GM12878 (cell line): ENCODE results near the gene GFOD2. TPM values are rescaled to one million over a fixed set of nuclear protein-coding genes. Genes with fewer than 3 reads are reported as not detected.

Experiments used
- BCLAF1 ChIP-seq: fragments of 450-650 bp; IDR thresholded peaks from 2 replicates; pipeline ENCODE4 v1.6.1; 2017; ENCODE audit warnings: antibody characterized with exemption, mild to moderate bottlenecking, moderate library complexity
- BHLHE40 ChIP-seq, 2 experiments: fragments of 450-650 bp in 1 of 2; IDR thresholded peaks; 2 replicates each; pipeline ENCODE4 v1.6.1; 2011 to 2017; ENCODE audit warnings: low read depth in 2 of 2, borderline replicate concordance in 1 of 2, improper control_type of control experiment in 1 of 2, low read length in 1 of 2, mild to moderate bottlenecking in 1 of 2
- BRCA1 ChIP-seq: IDR thresholded peaks from 2 replicates; pipeline ENCODE4 v1.6.1; 2011; ENCODE audit warnings: low read depth, low read length, improper control_type of control experiment
- CBX5 ChIP-seq: sonication (generic); IDR thresholded peaks from 2 replicates; pipeline ENCODE4 v1.6.1; 2016; ENCODE audit warnings: low read depth, moderate library complexity, mild to moderate bottlenecking, inconsistent platforms
- CHD4 ChIP-seq: fragments of 200-600 bp; sonication (generic); IDR thresholded peaks from 2 replicates; pipeline ENCODE4 v1.6.1; 2016; ENCODE audit warnings: mild to moderate bottlenecking
- DPF2 ChIP-seq: fragments of 450-650 bp; IDR thresholded peaks from 2 replicates; pipeline ENCODE4 v1.6.1; 2017; ENCODE audit warnings: mild to moderate bottlenecking
- E2F4 ChIP-seq: IDR thresholded peaks from 2 replicates; pipeline ENCODE4 v1.6.1; 2012; ENCODE audit warnings: low read depth, low read length, improper control_type of control experiment
- EP300 ChIP-seq, 2 experiments: fragments of 150-350 bp in 1 of 2; IDR thresholded peaks; 2 replicates each; pipeline ENCODE4 v1.6.1; 2011 to 2012; ENCODE audit warnings: low read depth in 2 of 2, low read length in 2 of 2, borderline replicate concordance in 1 of 2, improper control_type of control experiment in 1 of 2, inconsistent platforms in 1 of 2; ENCODE audit not compliant: control insufficient read depth in 1 of 2
- FOXM1 ChIP-seq: IDR thresholded peaks from 2 replicates; pipeline ENCODE4 v1.6.1; 2012; ENCODE audit warnings: low read depth, mild to moderate bottlenecking, inconsistent platforms, low read length, moderate library complexity
- GATAD2B ChIP-seq: fragments of 450-650 bp; conservative IDR thresholded peaks from 2 replicates; pipeline ENCODE4 v1.6.1; 2017; ENCODE audit warnings: low read depth, mild to moderate bottlenecking, moderate library complexity
- IKZF1 ChIP-seq: fragments of 450-650 bp; conservative IDR thresholded peaks from 2 replicates; pipeline ENCODE4 v1.6.1; 2017; ENCODE audit warnings: antibody characterized with exemption, mild to moderate bottlenecking
- IRF5 ChIP-seq: fragments of 450-650 bp; IDR thresholded peaks from 2 replicates; pipeline ENCODE4 v1.6.1; 2017; ENCODE audit warnings: borderline replicate concordance
- NFXL1 ChIP-seq: fragments of 450-650 bp; IDR thresholded peaks from 2 replicates; pipeline ENCODE4 v1.6.1; 2017; ENCODE audit warnings: antibody characterized with exemption, mild to moderate bottlenecking, borderline replicate concordance
- NR2C1 ChIP-seq: fragments of 450-650 bp; IDR thresholded peaks from 2 replicates; pipeline ENCODE4 v1.6.1; 2017; ENCODE audit warnings: antibody characterized with exemption, mild to moderate bottlenecking, moderate library complexity
- RFX5 ChIP-seq: IDR thresholded peaks from 2 replicates; pipeline ENCODE4 v1.6.1; 2011; ENCODE audit warnings: low read depth, low read length, improper control_type of control experiment
- SIX5 ChIP-seq: IDR thresholded peaks from 2 replicates; pipeline ENCODE4 v1.6.1; 2011; ENCODE audit warnings: mild to moderate bottlenecking, low read depth, low read length, moderate library complexity; ENCODE audit not compliant: severe bottlenecking
- SKIL ChIP-seq: fragments of 450-650 bp; IDR thresholded peaks from 2 replicates; pipeline ENCODE4 v1.6.1; 2017; ENCODE audit warnings: mild to moderate bottlenecking, low read depth, inconsistent platforms; ENCODE audit not compliant: poor library complexity, severe bottlenecking
- SREBF1 ChIP-seq: IDR thresholded peaks from 2 replicates; pipeline ENCODE4 v1.6.1; 2012; ENCODE audit warnings: mild to moderate bottlenecking, low read length
- USF2 ChIP-seq: IDR thresholded peaks from 2 replicates; pipeline ENCODE4 v1.6.1; 2011; ENCODE audit warnings: low read depth, low read length, improper control_type of control experiment, borderline replicate concordance
- ZNF207 ChIP-seq: fragments of 450-650 bp; IDR thresholded peaks from 2 replicates; pipeline ENCODE4 v1.6.1; 2014; ENCODE audit warnings: antibody characterized with exemption, mild to moderate bottlenecking, borderline replicate concordance
- ZNF217 ChIP-seq: fragments of 450-650 bp; IDR thresholded peaks from 2 replicates; pipeline ENCODE4 v1.6.1; 2017; ENCODE audit warnings: antibody characterized with exemption, mild to moderate bottlenecking
- polyA plus RNA-seq, 11 experiments: library from polyadenylated mRNA; depleted of rRNA in 4 of 11; unstranded in 6 of 11; stranded (reverse) in 5 of 11; fragments of >200 nt; fragmentation: Nextera tagmentation in 4 of 11; fragmentation: Illumina TruSeq in 1 of 11; extraction: Ambion mirVana in 4 of 11; extraction: Trizol in 1 of 11; gene quantifications; 1 replicate in 1 of 11; 2 replicates in 10 of 11; pipeline versions ENCODE4 v1.2.1 to v1.2.3, GENCODE V29; 2011 to 2016; ENCODE audit warnings: inconsistent platforms in 2 of 11, missing spikeins in 2 of 11, low read depth in 1 of 11
- total RNA-seq, 4 experiments: library from RNA; depleted of rRNA in 3 of 4; stranded (reverse); fragments of >200 nt in 3 of 4; fragmentation: Illumina TruSeq in 1 of 4; extraction: Trizol in 1 of 4; gene quantifications; 2 replicates each; pipeline versions ENCODE4 v1.2.1 to v1.2.3, GENCODE V29; 2013 to 2021

GFOD2 gene
- total and polyA plus RNA-seq, 10 of the 15 experiments (the other 5 are each of a cell fraction or from before 2014, with no cell fraction given): 2.0 to 15.9 (median 12.0) TPM

- TF ChIP-seq BCLAF1: no peak
- no peak for TF ChIP-seq SIX5
- no peak for TF ChIP-seq EP300 (IDR thresholded peaks at IDR 0.05; ENCODE audit: borderline replicate concordance in 1 of 2, control insufficient read depth in 1 of 2, low read depth in 2 of 2, low read length in 2 of 2)
- no peak for TF ChIP-seq ZNF207
- TF ChIP-seq SKIL: no peak
- no peak for TF ChIP-seq USF2
- TF ChIP-seq NFXL1: no peak
- TF ChIP-seq CHD4: no peak
- TF ChIP-seq RFX5: no peak
- TF ChIP-seq GATAD2B: no peak; the same call in 1 of the 2 replicates
- TF ChIP-seq FOXM1: no peak
- TF ChIP-seq ZNF217: no peak
- TF ChIP-seq SREBF1: no peak
- TF ChIP-seq BRCA1: no peak
- peak in 1 of 2 experiments; percentile 4; a peak in 2 of 4 replicates for TF ChIP-seq BHLHE40 (IDR thresholded peaks at IDR 0.05; ENCODE audit: borderline replicate concordance in 1 of 2, low read depth in 2 of 2, low read length in 1 of 2)
- TF ChIP-seq E2F4: peak; percentile 83
- TF ChIP-seq DPF2: peak; percentile 54
- peak; percentile 59 for TF ChIP-seq IKZF1
- no peak for TF ChIP-seq CBX5
- TF ChIP-seq IRF5: no peak
- TF ChIP-seq NR2C1: no peak; the same call in 1 of the 2 replicates
Observed at GRCh38 chr16:67659675-67660563, 59.2 kb downstream of the GFOD2 start, which contains the start of gene ACD (continued).
